ENCODE measurements around the gene MPHOSPH8.
"Not testable (repeated sequence)": the region's sequence is repeated elsewhere in the genome, so short reads cannot be mapped to it uniquely, and the experiment has no call there.

Gene MPHOSPH8

DNA sequence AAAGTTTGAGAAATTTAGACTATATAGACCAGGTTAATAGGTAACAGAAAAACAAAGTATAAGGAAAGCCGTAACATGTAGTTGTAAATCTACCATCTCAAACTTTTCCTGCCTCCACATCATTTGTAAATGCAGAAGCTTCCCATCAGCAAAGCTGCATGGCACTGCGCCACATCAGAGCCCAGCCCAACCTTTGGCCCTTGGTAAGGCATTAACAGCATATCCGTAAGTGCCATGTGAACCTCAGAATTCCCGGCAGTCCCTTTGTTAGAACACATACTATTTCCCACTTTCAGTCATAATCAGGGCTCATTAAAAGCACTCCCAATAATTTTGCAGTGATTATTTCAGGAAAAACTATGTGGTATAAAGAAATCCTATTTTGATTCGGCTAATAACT is 51.6 kb downstream of the MPHOSPH8 start:
- DNase-seq, result no peak

DNA sequence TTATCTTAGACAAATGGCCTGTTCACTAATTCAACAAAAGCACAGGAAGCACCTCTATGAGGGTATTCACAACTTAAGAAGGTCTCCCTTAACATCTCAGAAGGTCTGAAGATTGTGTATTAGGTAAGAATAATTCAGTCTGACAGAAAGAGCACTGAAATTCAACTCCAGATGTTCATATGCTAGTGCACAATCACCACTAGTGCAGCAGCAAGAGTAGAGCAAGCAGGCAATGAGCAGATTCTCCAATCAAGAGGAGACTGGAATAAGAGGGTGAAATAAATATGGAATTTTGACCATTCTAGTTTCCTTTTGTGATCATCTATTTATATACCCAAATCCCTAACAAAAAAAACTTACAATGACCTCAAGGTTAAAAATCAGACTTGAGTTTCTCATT is 52.0 kb downstream of the MPHOSPH8 start:
- DNase-seq, result no peak

DNA sequence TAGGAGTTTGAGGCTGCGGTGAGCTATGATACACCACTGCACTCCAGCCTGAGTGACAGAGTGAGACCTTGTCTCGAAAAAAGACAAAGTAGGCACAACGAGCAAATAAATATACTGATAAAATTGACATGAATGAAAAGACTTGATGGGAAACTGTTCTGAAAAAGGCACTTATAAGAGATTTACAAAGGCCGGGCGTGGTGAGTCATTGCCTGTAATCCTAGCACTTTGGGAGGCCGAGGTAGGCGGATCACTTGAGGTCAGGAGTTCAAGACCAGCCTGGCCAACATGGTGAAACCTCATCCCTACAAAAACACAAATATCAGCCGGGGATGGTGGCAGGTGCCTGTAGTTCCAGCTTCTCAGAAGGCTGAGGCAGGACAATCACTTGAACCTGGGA is 58.0 kb downstream of the MPHOSPH8 start:
- not testable (repeated sequence) for DNase-seq

DNA sequence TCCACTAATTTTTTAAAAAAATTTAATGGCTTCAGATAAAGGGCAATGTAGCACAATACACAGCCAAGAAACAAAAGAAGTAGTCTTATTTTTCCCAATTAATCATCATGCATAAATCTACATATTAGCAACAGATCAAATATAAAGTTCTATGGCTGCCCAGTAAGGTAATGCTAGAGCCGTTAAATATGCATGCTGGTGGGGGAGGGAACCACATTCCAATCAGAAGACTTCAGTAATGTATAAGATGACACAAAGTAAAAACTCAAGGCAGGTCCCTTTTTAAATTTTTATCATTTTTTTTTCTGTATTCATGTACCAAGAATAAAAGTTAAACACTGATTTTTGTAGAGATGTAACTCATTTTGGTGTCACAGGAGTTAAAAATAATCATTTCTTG is 62.0 kb downstream of the MPHOSPH8 start:
- DNase-seq, result no peak

DNA sequence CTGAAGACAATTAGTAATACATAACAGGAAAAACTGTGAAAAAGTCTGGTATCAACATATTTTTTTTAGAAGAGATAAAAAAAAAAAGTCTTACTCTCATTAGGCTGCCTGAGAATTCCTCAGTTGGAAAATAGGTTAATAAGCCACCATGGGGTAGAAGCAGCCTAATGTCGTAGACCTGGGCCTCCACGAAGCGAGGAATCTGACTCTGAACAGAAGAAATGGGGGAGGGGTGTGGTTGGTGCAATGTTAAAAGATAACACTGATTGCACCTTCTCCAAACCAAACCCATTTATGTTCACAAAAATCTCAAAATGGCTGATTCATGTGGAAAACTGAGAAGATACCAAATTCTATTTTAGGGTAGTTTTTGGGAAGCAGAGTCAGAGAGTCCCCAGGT is 62.4 kb downstream of the MPHOSPH8 start:
- DNase-seq, result no peak

- not testable (repeated sequence) for DNase-seq
Observed at GRCh38 chr13:19700963-19701362, 67.5 kb downstream of the MPHOSPH8 start.

DNA sequence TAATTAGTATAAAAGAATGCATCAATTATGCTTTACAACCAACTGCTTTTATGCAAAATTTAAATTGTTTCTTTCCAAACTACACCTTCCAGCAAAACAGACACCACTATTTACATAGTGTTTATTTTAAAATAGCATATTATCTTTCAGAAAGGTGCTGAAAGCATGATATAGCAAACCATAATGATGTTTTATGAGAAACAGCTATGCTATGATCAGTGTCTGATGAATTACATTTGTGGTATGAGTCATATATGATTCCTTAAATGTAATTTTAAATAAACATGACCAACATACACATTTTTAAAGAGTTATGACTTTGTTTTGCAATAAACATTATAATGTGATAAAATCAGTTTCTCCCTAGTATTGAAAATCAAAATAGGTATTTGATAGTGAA is 68.2 kb downstream of the MPHOSPH8 start:
- not testable (repeated sequence) for DNase-seq

DNA sequence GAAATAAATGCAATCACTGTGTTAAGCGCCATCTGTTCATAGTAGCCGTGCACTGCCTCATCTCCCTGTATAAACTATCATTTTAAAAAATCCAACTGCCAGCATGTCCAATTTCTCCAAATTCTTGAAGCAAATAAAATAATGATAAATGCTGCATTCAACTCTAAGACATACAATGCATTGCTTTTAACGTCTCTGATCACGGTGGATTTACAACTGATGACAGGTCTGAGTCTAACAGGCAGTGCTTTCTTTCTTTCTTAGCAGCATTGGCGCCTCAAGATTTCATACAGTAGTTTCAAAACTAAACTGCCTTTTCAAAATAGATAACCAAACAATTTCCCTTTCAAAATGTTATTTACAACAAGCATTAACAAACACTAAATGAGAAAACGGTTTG is 70.8 kb downstream of the MPHOSPH8 start:
- not testable (repeated sequence) for DNase-seq

DNA sequence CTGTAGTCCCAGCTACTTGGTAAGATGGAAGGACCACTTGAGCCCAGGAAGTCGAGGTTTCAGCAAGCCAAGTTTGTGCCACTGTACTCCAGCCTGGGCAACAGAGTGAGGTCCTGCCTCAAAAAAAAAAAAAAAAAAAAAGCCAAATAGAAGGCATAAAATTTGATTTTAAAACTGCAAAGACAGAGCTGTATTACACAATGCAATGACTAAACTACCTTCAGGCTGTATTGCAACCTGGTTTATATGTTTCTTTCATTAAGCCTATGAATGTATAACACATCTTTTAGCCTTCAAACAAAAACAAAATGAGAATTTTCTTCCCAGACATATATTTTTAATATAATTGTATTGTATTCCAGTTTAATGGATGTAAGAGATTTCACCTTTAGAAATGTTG is 75.6 kb downstream of the MPHOSPH8 start:
- not testable (repeated sequence) for DNase-seq

DNA sequence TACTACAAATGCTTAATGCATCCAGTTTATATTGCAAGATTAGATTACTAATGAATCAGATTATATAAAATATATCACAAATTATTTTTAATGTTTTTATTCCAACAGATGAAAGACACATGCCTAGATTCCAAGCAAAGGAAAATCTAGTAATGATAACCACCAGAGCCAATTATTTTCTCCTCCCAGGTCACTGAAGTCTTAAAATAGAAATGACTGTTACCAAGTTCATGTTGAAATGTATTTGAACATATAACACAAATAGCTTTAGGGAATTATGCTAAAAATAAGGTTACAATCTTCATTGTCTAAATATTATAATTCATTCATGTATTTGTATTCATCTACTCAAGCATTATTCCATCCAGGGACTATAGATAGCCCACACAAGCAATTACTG is 76.3 kb downstream of the MPHOSPH8 start:
- not testable (repeated sequence) for DNase-seq

- DNase-seq, result no peak
Observed at GRCh38 chr13:19713186-19713965, 79.9 kb downstream of the MPHOSPH8 start.

- no peak for DNase-seq
Observed at GRCh38 chr13:19720039-19720438, 86.6 kb downstream of the MPHOSPH8 start.
